ENCODE results near the gene PAFAH1B2.
"Not testable (repeated sequence)": the region's sequence is repeated elsewhere in the genome, so short reads cannot be mapped to it uniquely, and the experiment has no call there.

The PAFAH1B2 gene

GRCh38 chr11:117143871-117144476 lies at the start of gene PAFAH1B2:
Gene PAFAH1B2, plus strand, starts transcription at chr11:117144287. Its CDS starts 8,161 bp downstream, at chr11:117152448.
- peak; percentile 93 for DNase-seq

DNA sequence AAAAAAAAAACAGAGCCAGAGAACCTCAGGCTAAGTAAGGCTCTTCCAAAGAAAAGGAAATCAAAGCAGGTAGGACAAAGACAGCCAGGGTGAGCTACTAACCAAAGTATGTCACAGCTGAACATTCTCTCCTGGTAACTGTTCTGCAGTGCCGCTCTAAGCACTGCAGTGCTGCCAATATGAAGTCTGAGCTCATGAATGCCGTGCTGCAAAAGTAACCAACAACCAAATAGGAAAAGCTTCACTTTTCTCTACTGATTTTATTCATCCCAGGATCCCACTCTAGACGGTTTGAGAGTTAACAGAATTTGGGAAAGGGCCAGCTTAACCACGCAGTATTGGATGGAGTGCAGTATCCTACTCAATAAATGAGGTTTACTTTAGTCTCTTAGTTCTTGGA lies 49.3 kb upstream of the PAFAH1B2 start:
- no peak for DNase-seq

DNA sequence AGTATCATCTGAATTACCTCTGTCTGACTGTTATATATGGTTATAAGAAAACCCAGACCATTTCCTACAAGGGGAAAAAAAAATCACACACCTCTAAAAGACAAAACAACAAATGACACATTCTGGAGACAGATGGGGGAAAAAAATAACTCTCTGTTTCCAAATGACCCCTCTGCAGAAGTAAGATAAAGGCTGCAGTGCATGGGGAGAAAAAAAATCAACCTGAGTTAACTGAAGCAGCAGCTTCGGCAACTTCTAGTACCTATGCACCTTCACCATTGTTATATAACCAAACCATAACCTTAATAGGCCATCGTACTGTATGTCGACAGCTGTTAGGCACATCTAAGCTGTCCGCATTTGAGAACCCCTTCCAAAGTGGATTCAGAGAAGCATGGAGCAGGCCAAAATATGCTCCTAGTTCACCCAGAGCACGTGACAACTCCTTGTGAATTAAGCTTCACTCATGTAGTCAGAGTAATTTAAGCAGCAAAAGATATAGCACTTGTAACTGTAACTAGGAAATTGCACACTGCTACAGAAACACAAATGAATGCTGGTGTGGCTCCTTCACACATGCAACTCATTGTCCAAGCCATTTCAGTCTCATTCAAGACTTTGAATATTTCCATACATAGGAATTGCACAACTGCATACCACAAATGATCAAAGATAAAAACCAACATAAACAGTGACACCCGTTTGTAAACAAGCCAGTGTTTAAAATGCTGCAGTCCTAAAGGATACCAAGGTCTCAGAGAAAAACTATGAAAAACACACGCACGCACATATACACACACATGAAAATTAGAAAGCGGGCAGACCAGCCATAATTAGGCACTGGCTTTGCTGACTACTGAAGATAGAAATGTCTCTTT lies 48.6 kb upstream of the PAFAH1B2 start:
- no peak for DNase-seq

DNA sequence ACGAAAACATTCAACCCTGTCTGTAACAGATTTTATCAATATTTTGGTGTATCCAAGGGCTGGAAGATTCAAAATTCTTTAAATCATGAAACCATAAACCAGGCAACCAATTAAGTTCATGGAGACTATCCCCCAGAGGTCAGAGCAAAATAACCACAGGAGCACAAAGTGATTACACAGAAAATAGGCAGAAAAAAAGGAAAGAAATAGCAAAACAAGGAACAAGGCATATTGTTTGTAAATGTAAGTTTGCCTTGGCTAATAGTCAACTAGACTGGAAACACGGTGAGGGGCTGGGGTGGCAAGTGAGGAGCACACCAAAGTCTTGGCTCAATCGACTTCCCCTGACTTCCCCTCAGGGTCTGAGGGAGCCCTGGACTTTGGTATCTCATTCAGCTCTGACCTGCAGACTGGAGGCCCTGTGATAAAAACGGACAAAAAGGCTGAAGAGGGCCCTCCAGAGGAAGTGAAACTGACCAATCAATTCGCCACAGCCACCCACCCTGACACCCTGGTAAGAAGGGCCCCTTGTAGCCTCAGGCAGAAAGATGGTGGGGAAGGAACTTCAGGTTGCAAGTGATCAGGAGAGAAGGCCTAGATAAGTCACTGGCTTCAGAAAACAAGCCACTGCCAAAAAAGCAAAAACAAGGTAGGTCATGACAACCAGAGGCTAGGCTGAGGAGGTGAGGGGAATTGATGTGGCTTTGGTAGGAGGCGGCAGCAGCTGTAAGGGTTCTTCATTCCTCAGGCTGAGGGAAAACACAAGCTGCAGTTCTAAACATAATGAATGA lies 47.7 kb upstream of the PAFAH1B2 start:
- DNase-seq: peak; percentile 20 to 33

- DNase-seq: no peak
Observed at GRCh38 chr11:117097014-117097388, 47.1 kb upstream of the PAFAH1B2 start.

GRCh38 chr11:117097389-117098268 lies 46.5 kb upstream of the PAFAH1B2 start:
- peak; percentile 5 to 11 for DNase-seq

DNA sequence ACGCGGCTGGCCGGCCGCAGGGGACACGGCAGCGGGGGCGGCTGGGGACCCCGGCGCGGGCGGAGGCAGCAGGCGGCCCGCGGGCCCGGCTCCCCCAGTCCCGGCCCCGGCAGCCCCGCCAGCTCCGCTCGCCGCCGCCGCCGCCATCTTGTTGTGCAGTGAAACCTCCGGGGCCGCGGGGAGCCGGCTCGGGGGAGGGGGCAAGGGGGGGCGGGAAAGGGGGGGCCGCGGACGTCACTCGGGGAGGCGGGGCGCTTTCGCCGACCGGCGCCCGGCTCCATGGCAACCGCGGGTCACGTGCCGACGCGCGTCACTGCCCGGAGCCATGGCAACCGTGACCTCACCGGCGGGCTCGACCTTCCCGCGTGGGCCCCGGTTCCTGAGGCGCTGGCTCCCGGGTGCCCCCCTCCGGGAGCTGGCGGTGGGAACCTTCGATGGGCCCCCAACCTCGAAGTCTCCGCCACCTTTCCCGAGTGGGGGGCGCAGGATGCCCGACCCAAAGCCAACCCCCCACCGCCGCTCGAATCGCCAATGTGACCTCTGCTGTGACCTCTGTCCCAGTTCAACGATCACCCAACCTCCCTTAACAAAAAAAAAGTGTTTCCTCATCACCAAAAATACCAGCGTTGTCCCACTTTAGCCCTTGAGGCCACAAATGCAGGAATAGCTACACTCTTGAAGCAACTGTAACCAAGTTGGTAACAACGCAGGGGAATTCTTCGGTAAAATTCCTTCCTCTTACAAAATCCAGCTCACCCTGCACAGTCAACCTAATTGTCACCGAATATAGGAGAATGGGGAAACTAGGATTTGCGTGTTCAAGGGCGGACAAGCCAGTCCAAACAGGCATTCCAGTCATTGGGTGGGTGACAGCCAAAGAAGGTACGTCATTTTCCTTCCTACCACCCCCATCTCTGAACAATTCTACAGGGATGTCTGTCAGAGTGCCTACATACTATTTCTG lies 45.5 kb upstream of the PAFAH1B2 start, which contains the start of gene SIK3:
TSS of gene SIK3 (minus strand) at position 160 of the 964 bp plus-strand sequence. CDS start at position 147, 13 bp downstream.
- DNase-seq: peak; percentile 90 to 92

DNA sequence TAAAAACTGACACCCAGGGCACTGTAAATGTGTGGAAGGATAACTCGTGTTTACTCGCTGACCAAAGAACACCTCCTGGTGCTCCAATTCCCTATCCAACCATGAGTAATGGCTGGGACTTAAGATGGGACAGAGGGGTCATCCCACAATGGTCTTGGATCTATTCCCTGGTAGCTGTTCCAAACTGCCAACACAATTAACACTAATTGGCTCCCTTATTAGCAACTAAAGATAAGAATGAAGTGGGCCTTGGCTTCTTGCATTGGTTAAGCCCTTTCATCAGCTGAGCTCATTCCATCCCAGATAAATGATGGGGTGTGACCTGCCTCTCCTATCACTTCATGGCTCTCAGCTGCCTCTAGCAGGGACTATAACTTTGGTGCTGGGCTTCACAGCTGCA lies 44.4 kb upstream of the PAFAH1B2 start:
- DNase-seq: no peak

DNA sequence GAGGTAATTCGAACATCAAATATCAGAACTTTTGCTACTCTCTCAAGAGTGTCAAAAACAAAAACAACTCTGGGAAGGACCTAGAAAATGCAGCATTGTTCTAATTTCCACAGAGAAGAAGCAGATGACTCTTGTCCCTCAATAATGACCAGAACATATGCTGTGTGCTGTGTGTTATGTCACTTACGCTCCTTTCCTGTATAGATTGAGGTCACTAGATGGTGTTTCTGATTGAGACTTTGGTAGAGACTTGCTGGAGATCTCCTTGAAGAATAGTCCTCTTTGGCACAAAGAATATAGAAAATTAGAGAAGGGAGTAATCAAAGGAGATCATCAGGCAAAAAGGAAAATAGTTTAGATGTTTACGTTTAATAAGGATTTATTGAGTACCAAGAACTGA lies 43.5 kb upstream of the PAFAH1B2 start:
- no peak for DNase-seq

- DNase-seq: no peak
Observed at GRCh38 chr11:117107701-117108590, 36.1 kb upstream of the PAFAH1B2 start.

DNA sequence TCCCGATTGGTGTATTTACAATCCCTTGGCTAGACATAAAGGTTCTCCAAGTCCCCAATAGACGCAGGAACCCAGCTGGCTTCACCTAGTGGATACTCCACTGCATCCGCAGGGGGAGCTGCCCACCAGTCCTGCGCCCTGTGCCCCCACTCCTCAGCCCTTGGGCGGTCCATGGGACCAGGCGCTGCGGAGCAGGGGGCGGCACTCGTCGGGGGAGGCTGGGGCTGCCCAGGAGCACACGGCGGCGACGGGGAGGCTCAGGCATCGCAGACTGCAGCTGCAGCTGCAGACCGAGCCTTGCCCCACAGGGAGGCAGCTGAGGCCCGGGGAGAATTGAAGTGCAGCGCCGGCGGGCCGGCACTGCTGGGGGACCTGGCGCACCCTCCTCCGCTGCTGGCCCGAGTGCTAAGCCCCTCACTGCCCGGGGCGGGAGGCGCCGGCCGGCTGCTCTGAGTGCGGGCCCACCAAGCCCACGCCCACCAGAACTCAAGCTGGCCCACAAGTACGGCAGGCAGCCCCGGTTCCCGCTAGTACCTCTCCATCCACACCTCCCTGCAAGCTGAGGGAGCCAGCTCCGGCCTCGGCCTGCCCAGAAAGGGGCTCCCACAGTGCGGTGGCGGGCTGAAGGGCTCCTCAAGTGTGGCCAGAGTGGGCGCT lies 33.7 kb upstream of the PAFAH1B2 start:
- DNase-seq: no peak

DNA sequence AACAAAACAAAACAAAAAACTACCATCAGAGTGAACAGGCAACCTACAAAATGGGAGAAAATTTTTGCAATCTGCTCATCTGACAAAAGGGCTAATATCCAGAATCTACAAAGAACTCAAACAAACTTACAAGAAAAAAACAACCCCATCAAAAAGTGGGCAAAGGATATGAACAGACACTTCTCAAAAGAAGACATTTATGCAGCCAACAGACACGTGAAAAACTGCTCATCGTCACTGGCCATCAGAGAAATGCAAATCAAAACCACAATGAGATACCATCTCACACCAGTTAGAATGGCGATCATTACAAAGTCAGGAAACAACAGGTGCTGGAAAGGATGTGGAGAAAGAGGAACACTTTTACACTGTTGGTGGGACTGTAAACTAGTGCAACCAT lies 31.6 kb upstream of the PAFAH1B2 start:
- DNase-seq: not testable (repeated sequence)

GRCh38 chr11:117112939-117113338 lies 31.1 kb upstream of the PAFAH1B2 start:
- not testable (repeated sequence) for DNase-seq

- no peak for DNase-seq
Observed at GRCh38 chr11:117117681-117118080, 26.4 kb upstream of the PAFAH1B2 start.

- no peak for DNase-seq
Observed at GRCh38 chr11:117121176-117121575, 22.9 kb upstream of the PAFAH1B2 start.

- DNase-seq: no peak
Observed at GRCh38 chr11:117122556-117122955, 21.5 kb upstream of the PAFAH1B2 start.

- DNase-seq: no peak
Observed at GRCh38 chr11:117126223-117126965, 17.7 kb upstream of the PAFAH1B2 start.

DNA sequence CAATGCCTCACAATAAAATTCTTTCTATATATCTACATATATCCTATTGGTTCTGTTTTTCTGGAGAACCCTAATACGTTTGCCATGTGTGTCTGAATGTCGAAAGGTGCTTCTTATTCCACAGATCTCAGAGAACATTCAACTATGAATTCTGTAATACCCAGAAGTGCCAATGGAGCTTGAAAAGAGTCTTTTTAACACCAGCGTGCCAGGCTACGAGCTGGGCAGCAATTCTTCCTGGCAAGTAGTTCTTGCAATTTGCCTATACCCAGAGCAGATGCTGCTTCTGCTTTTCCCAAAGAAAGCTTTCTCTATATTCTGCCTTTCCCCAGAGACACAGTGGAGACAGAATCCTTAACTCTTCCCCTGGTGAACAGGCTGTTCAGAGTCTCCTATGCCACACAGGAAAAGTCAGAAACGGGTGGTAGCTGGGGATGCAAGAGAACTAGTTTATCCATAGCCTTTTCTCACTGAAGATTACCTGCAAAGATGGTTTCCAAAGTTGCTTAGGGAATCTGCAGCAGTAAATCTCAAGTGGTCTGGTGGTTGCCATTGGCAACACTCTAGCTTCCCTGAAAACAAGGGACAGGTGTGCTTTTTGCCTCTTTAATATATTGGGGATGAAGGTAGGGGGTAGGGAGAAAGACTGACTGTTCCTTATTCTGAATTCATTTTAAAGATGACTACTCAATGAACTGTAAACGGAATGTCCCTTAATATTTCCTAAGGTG lies 16.8 kb upstream of the PAFAH1B2 start:
- no peak for DNase-seq

Measured in activated CD4-positive, alpha-beta T cell treated with anti-CD3 and anti-CD28 coated beads, Interleukin-2, amount 50 U/mL, for 4 hours (primary cell).